ENCODE data around the gene TNN. TPM values are rescaled to one million over a fixed set of nuclear protein-coding genes. Genes with fewer than 3 reads are reported as not detected.
"Not testable (repeated sequence)": the region's sequence is repeated elsewhere in the genome, so short reads cannot be mapped to it uniquely, and the experiment has no call there.

The TNN gene
- total RNA-seq, 3 donors from 2014 or later, result 0.06 TPM; not detected in 2

GRCh38 chr1:175108331-175108820 is 40.7 kb downstream of the TNN start:
- intact Hi-C loops (cut with DNase I, micrococcal nuclease); H3K4me1 ChIP-seq (ENCODE audit: low read depth); DNase-seq; ATAC-seq; H3K9me3 ChIP-seq; H3K4me3 ChIP-seq; H3K36me3 ChIP-seq (ENCODE audit: low read depth): not testable (repeated sequence)

- intact Hi-C loops (cut with DNase I, micrococcal nuclease), result no loop called here
- no peak for DNase-seq
- Histone ChIP-seq H3K4me1 (ENCODE audit: low read depth) (no peaks in the 10 kb centered on the region), H3K9me3 (peaks cover 10% of the 10 kb centered on the region), H3K36me3 (ENCODE audit: low read depth) (no peaks in the 10 kb centered on the region), H3K4me3 (no peak overlapping the region)
- no peak for ATAC-seq
- no peak for TF ChIP-seq CTCF (IDR thresholded peaks at IDR 0.05)
Observed at GRCh38 chr1:175114996-175115395, 47.4 kb downstream of the TNN start.

GRCh38 chr1:175116210-175116798 is 48.7 kb downstream of the TNN start:
- TF ChIP-seq CTCF (IDR thresholded peaks at IDR 0.05), result no peak
- no peaks in the 10 kb centered on the region for H3K4me1 ChIP-seq (ENCODE audit: low read depth)
- no peaks in the 10 kb centered on the region for H3K36me3 ChIP-seq (ENCODE audit: low read depth)
- ATAC-seq (no peak), DNase-seq (no peak)
- no peak overlapping the region for H3K4me3 ChIP-seq
- peaks cover 10% of the 10 kb centered on the region for H3K9me3 ChIP-seq
- intact Hi-C loops (cut with DNase I, micrococcal nuclease), result no loop called here

GRCh38 chr1:175116903-175117302 is 49.3 kb downstream of the TNN start:
- ATAC-seq, result no peak
- Histone ChIP-seq H3K9me3 (peaks cover 10% of the 10 kb centered on the region), H3K36me3 (ENCODE audit: low read depth) (no peaks in the 10 kb centered on the region), H3K4me3 (no peak overlapping the region), H3K4me1 (ENCODE audit: low read depth) (no peaks in the 10 kb centered on the region)
- no peak for DNase-seq
- intact Hi-C loops (cut with DNase I, micrococcal nuclease), result no loop called here
- no peak for TF ChIP-seq CTCF (IDR thresholded peaks at IDR 0.05)

- DNase-seq (no peak), ATAC-seq (no peak)
- intact Hi-C loops (cut with DNase I, micrococcal nuclease), result no loop called here
- Histone ChIP-seq H3K36me3 (ENCODE audit: low read depth) (no peaks in the 10 kb centered on the region), H3K4me3 (no peak overlapping the region), H3K4me1 (ENCODE audit: low read depth) (no peaks in the 10 kb centered on the region), H3K9me3 (peaks cover under 1% of the 10 kb centered on the region)
- TF ChIP-seq CTCF (IDR thresholded peaks at IDR 0.05), result no peak
Observed at GRCh38 chr1:175118375-175119367, 51.0 kb downstream of the TNN start.

GRCh38 chr1:175120511-175120910 is 52.9 kb downstream of the TNN start:
- DNase-seq (no peak), ATAC-seq (no peak)
- Histone ChIP-seq H3K4me3 (no peak overlapping the region), H3K9me3 (no peaks in the 10 kb centered on the region), H3K36me3 (ENCODE audit: low read depth) (no peaks in the 10 kb centered on the region), H3K4me1 (ENCODE audit: low read depth) (no peaks in the 10 kb centered on the region)
- TF ChIP-seq CTCF (IDR thresholded peaks at IDR 0.05), result no peak
- intact Hi-C loops (cut with DNase I, micrococcal nuclease), result loop anchor here (10.0 kb wide), 1 partner anchor 86 kb away; no protein-coding TSS in a partner anchor

Measured in mucosa of descending colon (tissue), 3 donors.